Heart left ventricle (tissue), 13 donors: ENCODE measurements around the gene CSRNP2.

ENCODE experiments used
- POLR2A ChIP-seq, 2 donors: fragments of 450-650 bp; IDR thresholded peaks; one replicate each; pipeline ENCODE4 v1.6.1; 2017; ENCODE audit warnings: antibody characterized with exemption in 2 of 2, mild to moderate bottlenecking in 2 of 2, moderate library complexity in 2 of 2
- TF ChIP-seq, protein P1 (sequence below), 12 donors: fragments of 200-600 bp; sonication (generic) in 4 of 12; IDR thresholded peaks; one replicate each; pipeline versions ENCODE4 v1.5.0 to v1.8.0; 2018 to 2022; ENCODE audit warnings: antibody characterized with exemption in 12 of 12, mild to moderate bottlenecking in 5 of 12
- donor health status: ischemic (EF 13 %, LVEDD 7.1; RV severe dilation, severe dysfunction).
- donor health status: DM: no; HTN: yes; CAD: no.
- donor health status: DM: no; HTN: no; CAD: no.
- donor health status: ischemic (EF 25% LVEDD 6.9; RV normal size, moderate dysfunction).
- donor health status: ischemic (EF 25% LVEDD 5.7; RV mildly dilated, moderate dysfunction).
- donor health status: ischemic (EF 35%, LVEDD 5.7; RV mildly dilated, moderate dysfunction).
- donor health status: nonischemic (EF 11% LVEDD 7.7; RV severe dilation, severe dysfunction).
- donor health status: DM: yes; HTN: yes; CAD: no.
- donor health status: PGD.
- donor health status: ischemic (EF 29% LVEDD 5.4; RV normal size, mild dysfunction).
- donor health status: nonischemic (EF 23%, LVEDD 6.1; RV moderate dilation, normal function).

- TF ChIP-seq POLR2A (IDR thresholded peaks at IDR 0.05): no peak
- TF ChIP-seq, protein P1, sequence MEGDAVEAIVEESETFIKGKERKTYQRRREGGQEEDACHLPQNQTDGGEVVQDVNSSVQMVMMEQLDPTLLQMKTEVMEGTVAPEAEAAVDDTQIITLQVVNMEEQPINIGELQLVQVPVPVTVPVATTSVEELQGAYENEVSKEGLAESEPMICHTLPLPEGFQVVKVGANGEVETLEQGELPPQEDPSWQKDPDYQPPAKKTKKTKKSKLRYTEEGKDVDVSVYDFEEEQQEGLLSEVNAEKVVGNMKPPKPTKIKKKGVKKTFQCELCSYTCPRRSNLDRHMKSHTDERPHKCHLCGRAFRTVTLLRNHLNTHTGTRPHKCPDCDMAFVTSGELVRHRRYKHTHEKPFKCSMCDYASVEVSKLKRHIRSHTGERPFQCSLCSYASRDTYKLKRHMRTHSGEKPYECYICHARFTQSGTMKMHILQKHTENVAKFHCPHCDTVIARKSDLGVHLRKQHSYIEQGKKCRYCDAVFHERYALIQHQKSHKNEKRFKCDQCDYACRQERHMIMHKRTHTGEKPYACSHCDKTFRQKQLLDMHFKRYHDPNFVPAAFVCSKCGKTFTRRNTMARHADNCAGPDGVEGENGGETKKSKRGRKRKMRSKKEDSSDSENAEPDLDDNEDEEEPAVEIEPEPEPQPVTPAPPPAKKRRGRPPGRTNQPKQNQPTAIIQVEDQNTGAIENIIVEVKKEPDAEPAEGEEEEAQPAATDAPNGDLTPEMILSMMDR (IDR thresholded peaks at IDR 0.05): no peak
These were observed 24.7 kb upstream of the CSRNP2 start for GRCh38 chr12:51108136-51108535.
